IPS-18a (cell line): ENCODE measurements around the gene SNX4.

Experiments used
- H3K27ac ChIP-seq: one replicate; pipeline ENCODE4 v1.5.1; 2013; ENCODE audit warnings: low read length
- H3K27me3 ChIP-seq: one replicate; pipeline ENCODE4 v1.6.1; 2013; ENCODE audit warnings: mild to moderate bottlenecking, low read length; ENCODE audit not compliant: control insufficient read depth, insufficient read depth
- H3K36me3 ChIP-seq: one replicate; pipeline ENCODE4 v1.6.1; 2013; ENCODE audit warnings: low read depth, low read length; ENCODE audit not compliant: control insufficient read depth
- H3K4me1 ChIP-seq: one replicate; pipeline ENCODE4 v1.6.1; 2013; ENCODE audit warnings: low read depth, low read length; ENCODE audit not compliant: control insufficient read depth
- H3K4me3 ChIP-seq: one replicate; pipeline ENCODE4 v1.5.1; 2013; ENCODE audit warnings: low read length
- H3K9ac ChIP-seq: one replicate; pipeline ENCODE4 v1.6.1; 2013; ENCODE audit warnings: mild to moderate bottlenecking, low read length, moderate library complexity
- H3K9me3 ChIP-seq: one replicate; pipeline ENCODE4 v1.6.1; 2013; ENCODE audit warnings: low read depth, low read length; ENCODE audit not compliant: control insufficient read depth

The SNX4 gene

DNA sequence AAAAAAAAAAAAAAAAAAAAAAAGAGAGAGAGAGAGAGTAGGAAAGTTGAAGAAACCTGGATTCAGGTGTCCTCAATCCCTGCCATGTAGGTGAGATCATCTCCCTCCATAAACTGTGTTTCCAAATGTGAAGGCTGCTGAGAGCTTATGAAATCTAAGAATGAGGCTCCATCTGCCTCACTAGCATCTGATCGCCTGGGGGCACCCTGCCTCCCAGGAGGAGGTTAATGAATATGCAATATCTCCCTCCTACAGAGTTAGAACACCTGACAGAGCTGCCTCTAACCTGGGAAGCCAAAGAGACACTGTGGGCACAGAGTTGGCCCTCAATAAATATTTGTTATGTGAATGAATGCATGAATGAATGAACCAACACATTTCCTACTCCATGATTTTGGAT is 121.0 kb downstream of the SNX4 start:
- no peaks in the 10 kb centered on the region for H3K27me3 ChIP-seq
- H3K27ac ChIP-seq: no peak overlapping the region

More for the DNA sequence above, 121.0 kb downstream of the SNX4 start:
- Histone ChIP-seq H3K4me3 (no peak overlapping the region), H3K9ac (no peak overlapping the region), H3K36me3 (no peaks in the 10 kb centered on the region), H3K9me3 (no peaks in the 10 kb centered on the region), H3K4me1 (no peaks in the 10 kb centered on the region)
